Tibial nerve (tissue), 3 donors: ENCODE results near the gene CLEC19A.

Source experiments
- CTCF ChIP-seq, 5 experiments: fragments of 200-600 bp in 3 of 5; fragments of 450-650 bp in 2 of 5; sonication (generic) in 3 of 5; IDR thresholded peaks; one replicate each; pipeline ENCODE4 v1.5.1; 2016 to 2019; ENCODE audit warnings: antibody characterized with exemption in 5 of 5, mild to moderate bottlenecking in 3 of 5, moderate library complexity in 2 of 5
- POLR2A ChIP-seq, 2 donors: fragments of 450-650 bp; IDR thresholded peaks; one replicate each; pipeline ENCODE4 v1.6.1; 2017; ENCODE audit warnings: antibody characterized with exemption in 2 of 2, mild to moderate bottlenecking in 2 of 2, moderate library complexity in 2 of 2

DNA sequence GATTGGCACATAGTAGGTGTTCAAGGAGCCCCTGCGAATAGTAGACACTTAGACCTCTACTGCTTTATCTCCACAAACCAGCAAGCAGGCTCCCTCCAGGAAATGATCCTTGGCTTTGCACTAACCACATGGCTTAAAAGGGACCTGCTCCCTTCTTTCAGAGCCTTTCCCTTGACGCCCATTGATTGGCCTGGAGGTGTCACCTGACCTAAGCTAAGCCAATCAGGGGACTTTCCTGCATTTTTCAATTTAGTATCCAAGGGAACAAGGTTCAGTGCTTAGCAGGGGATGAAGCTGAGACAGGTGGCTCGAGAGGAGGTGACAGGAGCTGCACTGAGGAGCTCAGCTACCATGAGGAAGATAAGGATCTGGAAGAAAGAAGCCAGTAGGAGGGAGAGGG is 52.8 kb downstream of the CLEC19A start:
- TF ChIP-seq CTCF (IDR thresholded peaks at IDR 0.05) (no peak), POLR2A (IDR thresholded peaks at IDR 0.05) (no peak)
